ENCODE data around the gene ATG4A.

Gene ATG4A

DNA sequence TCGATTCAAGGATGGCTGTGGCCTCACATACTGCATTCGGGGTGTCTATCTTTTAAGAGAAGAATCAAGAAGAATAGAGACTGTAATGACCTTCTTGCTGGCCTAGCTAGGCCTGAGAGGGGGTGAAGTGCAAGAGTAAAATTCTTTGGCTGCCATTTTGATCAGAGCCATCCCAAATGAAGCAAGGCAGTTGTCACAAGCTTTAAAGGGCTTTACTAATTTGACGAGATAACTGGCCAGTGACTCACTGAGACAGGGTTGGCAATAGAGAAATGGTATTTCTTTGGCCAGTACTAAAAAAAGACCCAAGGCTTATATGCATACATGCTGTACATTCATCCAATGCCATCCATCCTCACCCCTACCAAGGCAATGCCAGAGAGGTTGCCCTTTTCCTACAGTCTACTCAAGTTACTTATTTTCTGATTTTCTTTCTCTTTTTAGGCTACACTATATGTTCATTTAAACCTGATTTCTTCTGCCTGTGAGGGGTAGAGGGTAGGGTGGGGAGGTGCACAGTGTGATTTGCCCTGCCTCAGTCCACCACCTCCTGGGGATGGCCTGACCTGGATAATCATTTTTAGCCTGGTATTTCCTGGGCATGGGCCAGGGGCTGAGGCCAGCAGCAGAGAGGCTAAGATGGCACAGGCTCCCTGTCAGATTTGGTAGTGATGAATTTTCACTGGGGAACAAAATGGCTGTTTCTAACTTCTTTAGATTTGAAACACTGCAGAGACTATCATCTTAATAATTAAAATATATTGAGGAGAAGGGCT, 32.2 kb downstream of the ATG4A start:
- H3K9me3 ChIP-seq (ENCODE audit: control insufficient read depth in 1 of 2, low read length in 2 of 2) = no peaks in the 10 kb centered on the region
- H3K27me3 ChIP-seq (ENCODE audit: low read depth, low read length) = no peaks in the 10 kb centered on the region
- peaks cover 0 to 12% of the 10 kb centered on the region in 2 donors for H3K4me1 ChIP-seq (ENCODE audit: control insufficient read depth in 1 of 2, insufficient read depth in 2 of 2, low read length in 2 of 2)
- no peaks in the 10 kb centered on the region for H3K36me3 ChIP-seq (ENCODE audit: control insufficient read depth in 1 of 2, insufficient read depth in 2 of 2, low read length in 2 of 2)
- H3K27ac ChIP-seq (ENCODE audit: low read length) = no peak overlapping the region
- H3K4me3 ChIP-seq (ENCODE audit: low read depth in 1 of 2, low read length in 2 of 2) = no peak overlapping the region

DNA sequence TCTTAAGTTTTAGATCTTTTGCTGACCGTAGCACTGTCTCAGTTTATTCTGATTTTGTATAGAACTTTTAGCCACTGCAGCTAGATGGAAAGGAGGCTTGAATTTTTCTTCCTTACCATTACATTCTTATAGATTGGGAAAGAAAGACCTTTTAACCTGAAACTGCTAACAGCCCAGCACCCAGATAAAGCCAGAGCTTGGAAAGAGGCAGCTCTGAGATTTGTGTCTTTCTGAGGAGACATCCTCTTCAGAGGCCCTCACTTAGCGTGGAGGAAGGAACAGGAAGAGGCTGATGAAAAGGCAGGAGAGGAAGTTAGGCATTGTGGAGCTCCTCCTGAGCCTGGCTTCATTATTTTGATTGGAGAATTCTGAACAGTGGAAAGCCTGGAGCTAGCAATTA, 35.1 kb downstream of the ATG4A start:
- Histone ChIP-seq H3K36me3 (ENCODE audit: control insufficient read depth in 1 of 2, insufficient read depth in 2 of 2, low read length in 2 of 2) (peaks cover 0 to 9% of the 10 kb centered on the region in 2 donors), H3K27ac (ENCODE audit: low read length) (no peak overlapping the region), H3K27me3 (ENCODE audit: low read depth, low read length) (no peaks in the 10 kb centered on the region), H3K9me3 (ENCODE audit: control insufficient read depth in 1 of 2, low read length in 2 of 2) (no peaks in the 10 kb centered on the region), H3K4me3 (ENCODE audit: low read depth in 1 of 2, low read length in 2 of 2) (no peak overlapping the region), H3K4me1 (ENCODE audit: control insufficient read depth in 1 of 2, insufficient read depth in 2 of 2, low read length in 2 of 2) (peaks cover 0 to 7% of the 10 kb centered on the region in 2 donors)

DNA sequence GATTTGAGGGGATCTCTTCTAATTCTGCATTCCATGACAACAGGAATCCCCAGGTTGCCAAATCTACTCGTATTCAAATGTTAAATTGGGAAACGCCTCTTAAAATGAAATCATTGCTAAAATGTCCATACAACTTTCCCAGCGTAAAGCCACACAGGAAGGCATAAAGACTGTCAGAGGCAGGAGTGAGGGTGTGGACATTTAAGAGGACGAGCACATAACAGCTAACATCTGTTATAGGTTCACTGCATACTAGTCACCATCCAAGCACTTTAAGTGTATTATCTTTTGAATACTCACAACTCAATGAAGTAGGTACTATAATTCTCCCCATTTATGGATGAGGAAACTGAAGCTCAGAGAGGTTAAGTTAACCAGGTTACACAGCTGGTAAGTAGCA, 35.6 kb downstream of the ATG4A start:
- Histone ChIP-seq H3K36me3 (ENCODE audit: control insufficient read depth in 1 of 2, insufficient read depth in 2 of 2, low read length in 2 of 2) (peaks cover 0 to 10% of the 10 kb centered on the region in 2 donors), H3K27ac (ENCODE audit: low read length) (no peak overlapping the region), H3K4me3 (ENCODE audit: low read depth in 1 of 2, low read length in 2 of 2) (no peak overlapping the region), H3K27me3 (ENCODE audit: low read depth, low read length) (no peaks in the 10 kb centered on the region), H3K4me1 (ENCODE audit: control insufficient read depth in 1 of 2, insufficient read depth in 2 of 2, low read length in 2 of 2) (peaks cover 0 to 5% of the 10 kb centered on the region in 2 donors), H3K9me3 (ENCODE audit: control insufficient read depth in 1 of 2, low read length in 2 of 2) (no peaks in the 10 kb centered on the region)

DNA sequence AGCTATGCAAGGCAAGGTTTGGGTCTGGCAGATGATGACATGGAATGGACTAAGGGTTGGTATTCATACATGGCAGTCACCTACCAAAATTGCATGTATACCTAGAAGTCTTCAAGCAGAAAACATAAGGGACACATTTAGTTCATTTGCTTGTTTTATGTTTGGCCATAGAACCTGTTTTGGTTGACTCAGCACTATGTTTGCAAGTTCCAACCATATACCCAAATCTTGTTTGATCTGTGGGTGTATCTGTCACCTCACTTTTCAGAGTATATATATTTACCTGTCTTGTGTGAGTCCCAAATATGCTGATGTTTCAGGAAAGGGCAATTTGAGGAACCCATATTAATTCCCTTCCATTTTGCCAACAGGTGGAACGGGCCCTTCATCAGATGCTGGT, 39.3 kb downstream of the ATG4A start:
- Histone ChIP-seq H3K4me1 (ENCODE audit: control insufficient read depth in 1 of 2, insufficient read depth in 2 of 2, low read length in 2 of 2) (no peaks in the 10 kb centered on the region), H3K9me3 (ENCODE audit: control insufficient read depth in 1 of 2, low read length in 2 of 2) (no peaks in the 10 kb centered on the region), H3K27me3 (ENCODE audit: low read depth, low read length) (no peaks in the 10 kb centered on the region), H3K36me3 (ENCODE audit: control insufficient read depth in 1 of 2, insufficient read depth in 2 of 2, low read length in 2 of 2) (peaks cover 7 to 23% of the 10 kb centered on the region in 2 donors), H3K27ac (ENCODE audit: low read length) (no peak overlapping the region), H3K4me3 (ENCODE audit: low read depth in 1 of 2, low read length in 2 of 2) (no peak overlapping the region)

DNA sequence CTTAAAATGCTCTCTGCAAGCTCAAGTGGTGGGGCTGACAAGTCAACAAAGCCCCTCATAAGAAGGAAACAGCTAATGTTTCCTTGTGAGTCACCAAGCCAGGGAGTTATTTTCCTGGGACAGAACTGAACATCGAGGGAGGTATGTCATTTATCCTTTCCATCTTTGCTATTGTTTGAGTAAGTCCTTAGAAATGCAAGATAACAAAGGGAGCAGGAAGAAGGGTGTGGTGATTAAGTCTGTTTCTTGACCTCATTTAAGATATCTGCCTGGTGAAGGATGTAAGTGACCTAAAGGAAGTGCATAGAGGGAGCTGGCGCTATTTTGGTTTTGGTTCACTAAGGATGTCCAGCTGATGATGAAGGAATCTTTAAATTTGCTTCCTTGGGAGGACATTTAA, 39.9 kb downstream of the ATG4A start:
- Histone ChIP-seq H3K27ac (ENCODE audit: low read length) (no peak overlapping the region), H3K4me3 (ENCODE audit: low read depth in 1 of 2, low read length in 2 of 2) (no peak overlapping the region)

DNA sequence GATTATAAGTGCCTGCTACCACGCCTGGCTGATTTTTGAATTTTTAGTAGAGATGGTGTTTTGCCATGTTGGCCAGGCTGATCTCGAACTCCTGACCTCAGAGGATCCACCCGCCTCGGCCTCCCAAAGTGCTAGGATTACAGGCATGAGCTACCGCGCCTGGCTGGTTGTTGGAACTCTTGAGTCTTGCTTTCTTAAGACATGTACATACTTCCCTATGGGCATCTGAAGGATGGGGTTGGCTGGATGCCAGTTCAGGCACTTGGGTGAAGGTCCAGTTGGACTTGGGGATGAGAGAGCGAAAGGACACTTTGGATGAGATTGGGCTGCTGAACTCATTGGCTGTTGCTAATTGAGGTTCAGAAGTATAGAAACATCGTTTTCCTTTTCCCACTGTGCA, 40.5 kb downstream of the ATG4A start:
- Histone ChIP-seq H3K27me3 (ENCODE audit: low read depth, low read length) (no peaks in the 10 kb centered on the region), H3K4me3 (ENCODE audit: low read depth in 1 of 2, low read length in 2 of 2) (no peak overlapping the region), H3K27ac (ENCODE audit: low read length) (no peak overlapping the region), H3K4me1 (ENCODE audit: control insufficient read depth in 1 of 2, insufficient read depth in 2 of 2, low read length in 2 of 2) (no peaks in the 10 kb centered on the region), H3K36me3 (ENCODE audit: control insufficient read depth in 1 of 2, insufficient read depth in 2 of 2, low read length in 2 of 2) (peaks cover 7 to 23% of the 10 kb centered on the region in 2 donors), H3K9me3 (ENCODE audit: control insufficient read depth in 1 of 2, low read length in 2 of 2) (no peaks in the 10 kb centered on the region)

More for the DNA sequence above, 39.9 kb downstream of the ATG4A start:
- Histone ChIP-seq H3K4me1 (ENCODE audit: control insufficient read depth in 1 of 2, insufficient read depth in 2 of 2, low read length in 2 of 2) (no peaks in the 10 kb centered on the region), H3K36me3 (ENCODE audit: control insufficient read depth in 1 of 2, insufficient read depth in 2 of 2, low read length in 2 of 2) (peaks cover 7 to 23% of the 10 kb centered on the region in 2 donors), H3K9me3 (ENCODE audit: control insufficient read depth in 1 of 2, low read length in 2 of 2) (no peaks in the 10 kb centered on the region), H3K27me3 (ENCODE audit: low read depth, low read length) (no peaks in the 10 kb centered on the region)

DNA sequence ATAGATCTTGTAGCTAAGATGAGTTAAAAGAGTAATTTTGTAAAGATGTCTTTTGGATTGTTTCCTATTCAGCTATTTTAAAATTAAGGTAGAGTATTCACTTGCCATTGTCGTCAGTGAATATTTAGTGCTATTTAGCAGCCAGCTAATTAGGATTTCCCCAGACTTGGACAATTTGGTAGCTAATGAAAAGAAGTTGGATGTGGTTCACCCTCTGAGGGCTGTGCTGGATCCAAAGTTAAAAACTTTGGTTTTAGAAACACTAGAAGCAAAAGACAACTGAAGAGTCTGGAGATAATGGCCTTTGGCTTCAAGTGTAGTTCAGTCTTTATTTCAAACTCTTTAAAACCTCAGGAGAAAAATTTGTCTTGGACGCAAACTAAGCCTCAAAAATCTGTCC, 41.3 kb downstream of the ATG4A start:
- H3K36me3 ChIP-seq (ENCODE audit: control insufficient read depth in 1 of 2, insufficient read depth in 2 of 2, low read length in 2 of 2) = peaks cover 10 to 25% of the 10 kb centered on the region in 2 donors
- H3K4me3 ChIP-seq (ENCODE audit: low read depth in 1 of 2, low read length in 2 of 2) = no peak overlapping the region
- no peaks in the 10 kb centered on the region for H3K4me1 ChIP-seq (ENCODE audit: control insufficient read depth in 1 of 2, insufficient read depth in 2 of 2, low read length in 2 of 2)
- H3K27me3 ChIP-seq (ENCODE audit: low read depth, low read length) = no peaks in the 10 kb centered on the region
- H3K27ac ChIP-seq (ENCODE audit: low read length) = no peak overlapping the region
- H3K9me3 ChIP-seq (ENCODE audit: control insufficient read depth in 1 of 2, low read length in 2 of 2) = no peaks in the 10 kb centered on the region

DNA sequence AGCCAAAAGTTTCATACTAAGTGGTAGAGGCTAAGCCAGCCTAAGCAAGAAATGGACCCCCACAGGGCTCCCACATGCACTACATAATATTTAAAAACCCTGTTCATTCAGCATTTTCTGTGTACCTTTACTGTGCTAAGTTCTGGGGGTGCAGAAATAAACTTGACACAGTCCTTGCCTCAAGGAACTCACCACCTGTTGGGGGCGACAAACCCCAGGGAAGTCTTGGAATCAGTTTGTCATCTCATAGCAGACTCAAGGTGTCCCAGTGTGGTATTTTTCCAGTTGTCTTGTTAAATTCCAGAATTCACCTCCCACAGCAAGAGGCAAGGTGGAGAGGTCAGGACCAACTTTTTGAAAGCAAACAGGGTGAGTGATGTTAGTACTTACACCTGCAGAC, 43.1 kb downstream of the ATG4A start:
- no peaks in the 10 kb centered on the region for H3K4me1 ChIP-seq (ENCODE audit: control insufficient read depth in 1 of 2, insufficient read depth in 2 of 2, low read length in 2 of 2)
- H3K4me3 ChIP-seq (ENCODE audit: low read depth in 1 of 2, low read length in 2 of 2) = no peak overlapping the region
- H3K9me3 ChIP-seq (ENCODE audit: control insufficient read depth in 1 of 2, low read length in 2 of 2) = no peaks in the 10 kb centered on the region
- no peaks in the 10 kb centered on the region for H3K27me3 ChIP-seq (ENCODE audit: low read depth, low read length)
- H3K27ac ChIP-seq (ENCODE audit: low read length) = no peak overlapping the region
- H3K36me3 ChIP-seq (ENCODE audit: control insufficient read depth in 1 of 2, insufficient read depth in 2 of 2, low read length in 2 of 2) = peaks cover 21 to 31% of the 10 kb centered on the region in 2 donors

DNA sequence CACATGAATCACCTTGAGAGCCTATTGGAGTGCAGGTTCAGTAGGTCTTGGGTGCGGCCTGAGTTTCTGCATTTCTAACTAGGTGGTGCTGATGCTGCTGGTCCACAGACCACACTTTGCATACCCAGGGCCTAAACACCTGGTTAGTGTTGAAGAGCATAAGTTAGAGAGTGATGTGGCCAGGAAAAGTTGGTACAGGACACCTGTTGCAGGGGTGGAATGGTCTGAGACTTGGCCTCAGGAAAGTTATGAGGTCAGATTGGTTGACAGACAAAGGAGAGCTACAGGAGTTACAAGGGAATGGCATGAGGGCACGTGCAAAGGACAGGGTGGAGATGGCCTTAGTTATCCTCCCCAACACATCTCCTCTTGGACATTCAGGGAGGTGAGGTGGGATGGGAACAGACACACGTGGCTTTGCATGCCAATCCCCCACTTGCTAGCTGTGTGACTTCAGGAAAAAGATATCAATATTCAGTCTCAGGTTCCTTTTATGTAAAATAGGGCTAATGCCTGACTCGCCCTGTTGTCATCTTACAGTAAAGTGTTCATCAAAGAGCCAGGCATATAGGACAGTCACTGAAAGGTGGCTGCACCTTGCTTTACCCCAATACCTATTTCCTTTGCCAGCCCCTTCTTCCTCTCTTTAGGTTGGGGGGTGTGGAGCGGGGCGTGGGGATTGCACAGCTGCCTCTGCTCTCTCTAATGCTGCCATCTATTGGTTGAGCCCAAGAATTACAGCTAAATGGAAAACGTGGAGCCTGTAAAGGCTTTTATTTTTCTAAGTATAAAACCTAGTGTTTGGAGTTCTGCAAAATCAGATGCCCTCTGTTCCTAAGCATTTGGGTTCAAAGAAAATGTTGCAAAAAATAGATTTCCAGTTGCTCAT, 47.5 kb downstream of the ATG4A start:
- H3K4me3 ChIP-seq (ENCODE audit: low read depth in 1 of 2, low read length in 2 of 2) = no peak overlapping the region
- H3K27ac ChIP-seq (ENCODE audit: low read length) = no peak overlapping the region
- H3K27me3 ChIP-seq (ENCODE audit: low read depth, low read length) = no peaks in the 10 kb centered on the region
- H3K4me1 ChIP-seq (ENCODE audit: control insufficient read depth in 1 of 2, insufficient read depth in 2 of 2, low read length in 2 of 2) = no peaks in the 10 kb centered on the region
- H3K36me3 ChIP-seq (ENCODE audit: control insufficient read depth in 1 of 2, insufficient read depth in 2 of 2, low read length in 2 of 2) = peaks cover 17 to 28% of the 10 kb centered on the region in 2 donors
- no peaks in the 10 kb centered on the region for H3K9me3 ChIP-seq (ENCODE audit: control insufficient read depth in 1 of 2, low read length in 2 of 2)

DNA sequence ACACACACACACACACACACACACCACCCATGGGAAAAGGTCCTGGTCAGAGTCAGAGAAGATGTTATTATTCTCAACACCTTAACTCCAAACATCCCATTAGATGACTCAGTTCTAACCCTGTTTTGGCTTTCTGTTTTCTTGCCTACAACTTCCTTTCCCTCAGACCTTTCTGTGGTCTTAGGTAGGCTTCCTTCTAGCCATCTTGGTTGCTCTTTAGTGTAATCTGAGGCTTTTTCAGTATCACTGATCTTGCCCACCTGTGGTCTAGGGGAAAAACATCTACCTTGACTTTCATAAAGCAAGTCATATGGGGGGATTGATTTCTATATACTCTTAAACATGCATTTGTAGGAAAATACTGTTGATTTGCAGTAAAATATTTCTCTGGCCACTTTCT, 56.9 kb downstream of the ATG4A start:
- no peaks in the 10 kb centered on the region for H3K9me3 ChIP-seq (ENCODE audit: control insufficient read depth in 1 of 2, low read length in 2 of 2)
- H3K27me3 ChIP-seq (ENCODE audit: low read depth, low read length) = no peaks in the 10 kb centered on the region
- H3K4me1 ChIP-seq (ENCODE audit: control insufficient read depth in 1 of 2, insufficient read depth in 2 of 2, low read length in 2 of 2) = no peaks in the 10 kb centered on the region
- H3K36me3 ChIP-seq (ENCODE audit: control insufficient read depth in 1 of 2, insufficient read depth in 2 of 2, low read length in 2 of 2) = peaks cover 7 to 21% of the 10 kb centered on the region in 2 donors
- H3K4me3 ChIP-seq (ENCODE audit: low read depth in 1 of 2, low read length in 2 of 2) = no peak overlapping the region
- no peak overlapping the region for H3K27ac ChIP-seq (ENCODE audit: low read length)

DNA sequence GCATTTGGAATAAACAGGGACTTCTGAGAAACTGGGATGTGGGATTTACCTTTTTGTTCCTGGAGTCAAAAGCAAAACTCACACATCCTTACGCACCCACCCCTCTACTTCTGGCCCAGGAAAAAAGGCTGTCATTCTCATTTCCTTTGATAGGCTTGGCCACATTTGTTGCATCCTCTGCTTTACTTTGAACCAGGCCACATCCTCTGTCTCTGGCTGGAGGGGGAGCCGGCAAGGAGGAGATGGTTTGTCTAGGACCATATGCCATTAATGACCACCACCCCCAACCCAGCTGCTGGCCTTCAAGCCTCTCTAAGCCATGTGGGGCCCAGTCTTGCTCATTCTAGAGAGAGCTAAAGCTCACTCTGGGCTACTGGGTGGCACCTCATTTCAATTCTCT, 64.5 kb downstream of the ATG4A start:
- Histone ChIP-seq H3K27me3 (ENCODE audit: low read depth, low read length) (no peaks in the 10 kb centered on the region), H3K36me3 (ENCODE audit: control insufficient read depth in 1 of 2, insufficient read depth in 2 of 2, low read length in 2 of 2) (peaks cover 0 to 13% of the 10 kb centered on the region in 2 donors), H3K4me3 (ENCODE audit: low read depth in 1 of 2, low read length in 2 of 2) (no peak overlapping the region)

More for the DNA sequence above, 64.5 kb downstream of the ATG4A start:
- Histone ChIP-seq H3K9me3 (ENCODE audit: control insufficient read depth in 1 of 2, low read length in 2 of 2) (no peaks in the 10 kb centered on the region), H3K4me1 (ENCODE audit: control insufficient read depth in 1 of 2, insufficient read depth in 2 of 2, low read length in 2 of 2) (no peaks in the 10 kb centered on the region), H3K27ac (ENCODE audit: low read length) (no peak overlapping the region)

All from muscle layer of duodenum (tissue), 2 donors.